Panc1 (cell line): ENCODE measurements around the gene NPPA. TPM values are rescaled to one million over a fixed set of nuclear protein-coding genes. Genes with fewer than 3 reads are reported as not detected.

Source experiments
- ATAC-seq: fragments of 200-7000 bp; cut with Tn5 transposase; 2 replicates; pipeline ENCODE4 v1.9.1; 2020; ENCODE audit warnings: mild to moderate bottlenecking, moderate library complexity
- BruUV-seq: library from RNA; stranded (reverse); fragments of 400-500 nt; replicated peaks from 2 replicates; lab custom pipeline; 2021; lab: Mats Ljungman, UMichigan
- CTCF ChIA-PET: fragments of 300-600 bp; sonication (Branson Sonifier 250); formaldehyde crosslinking; loops from one replicate; lab custom pipeline; 2022; ENCODE audit warnings: antibody characterized with exemption; lab: Charles Lee
- POLR2A ChIA-PET: fragments of 300-600 bp; sonication (Branson Sonifier 250); formaldehyde crosslinking; loops from one replicate; lab custom pipeline; 2022; ENCODE audit warnings: antibody characterized with exemption; lab: Charles Lee
- DNase-seq: peaks from one replicate; pipeline ENCODE4 v3.0.0-alpha.2; 2010; ENCODE audit warnings: low read depth, low spot score
- H3K27ac ChIP-seq: 2 replicates; pipeline ENCODE4 v1.5.1; 2011; ENCODE audit warnings: mild to moderate bottlenecking, low read length, inconsistent platforms
- H3K27me3 ChIP-seq: fragments of 200-500 bp; sonication (Bioruptor generic); 2 replicates; pipeline ENCODE4 v1.6.0; 2014; ENCODE audit warnings: low read length, inconsistent platforms; ENCODE audit not compliant: control insufficient read depth, insufficient read depth
- H3K36me3 ChIP-seq: fragments of 200-500 bp; sonication (Bioruptor generic); 2 replicates; pipeline ENCODE4 v1.5.1; 2014; ENCODE audit warnings: inconsistent platforms, mild to moderate bottlenecking, low read length, moderate library complexity; ENCODE audit not compliant: control insufficient read depth, insufficient read depth
- H3K4me1 ChIP-seq: 2 replicates; pipeline ENCODE4 v1.5.1; 2011; ENCODE audit warnings: inconsistent platforms, mild to moderate bottlenecking, low read length, moderate library complexity; ENCODE audit not compliant: control insufficient read depth, insufficient read depth
- H3K4me3 ChIP-seq, 2 experiments: 2 replicates each; pipeline ENCODE4 v1.5.1; 2011 to 2012; ENCODE audit warnings: low read depth in 2 of 2, low read length in 2 of 2, mild to moderate bottlenecking in 2 of 2, inconsistent platforms in 1 of 2, moderate library complexity in 1 of 2
- H3K9me3 ChIP-seq: fragments of 200-500 bp; sonication (Bioruptor generic); 2 replicates; pipeline ENCODE4 v1.5.1; 2014; ENCODE audit warnings: low read depth, mild to moderate bottlenecking, inconsistent platforms, low read length, moderate library complexity; ENCODE audit not compliant: control insufficient read depth, insufficient read depth
- POLR2AphosphoS5 ChIP-seq: IDR thresholded peaks from 2 replicates; pipeline ENCODE4 v1.6.1; 2012; ENCODE audit warnings: mild to moderate bottlenecking, low read depth, low read length, moderate library complexity
- SIN3A ChIP-seq: IDR thresholded peaks from 2 replicates; pipeline ENCODE4 v1.6.1; 2012; ENCODE audit warnings: low read depth, mild to moderate bottlenecking, low read length, moderate library complexity, borderline replicate concordance; ENCODE audit not compliant: insufficient read depth
- TCF7L2 ChIP-seq: IDR thresholded peaks from 2 replicates; pipeline ENCODE4 v1.6.1; 2011; ENCODE audit warnings: mild to moderate bottlenecking, low read depth, low read length, inconsistent platforms
- in situ Hi-C: cut with HindIII; loops from 2 replicates; pipeline ENCODE4 v1.10.0; 2016; ENCODE audit warnings: low sequenced_read_pairs, low pct_unique_long_range_greater_than_20kb
- intact Hi-C: fragments of 100-400 bp; cut with micrococcal nuclease; formaldehyde crosslinking; loops from one replicate; pipeline ENCODE4 v1.10.0; 2022; ENCODE audit not compliant: unreplicated experiment
- total RNA-seq: library from RNA; stranded (reverse); gene quantifications from one replicate; pipeline ENCODE4 v1.2.1, GENCODE V29; 2021; ENCODE audit not compliant: unreplicated experiment
- TF ChIP-seq, protein P1 (sequence below): fragments of 450-650 bp; IDR thresholded peaks from 2 replicates; pipeline ENCODE4 v1.5.1; 2017; ENCODE audit warnings: mild to moderate bottlenecking
- TF ChIP-seq, protein P2 (sequence below), 2 experiments: IDR thresholded peaks; 2 replicates each; pipeline ENCODE4 v1.6.1; 2011 to 2012; ENCODE audit warnings: low read depth in 2 of 2, control low read depth in 1 of 2, low read length in 1 of 2, mild to moderate bottlenecking in 1 of 2, moderate library complexity in 1 of 2; ENCODE audit not compliant: insufficient read depth in 1 of 2

Gene NPPA
- total RNA-seq, 1 experiment from 2014 or later = not detected

DNA sequence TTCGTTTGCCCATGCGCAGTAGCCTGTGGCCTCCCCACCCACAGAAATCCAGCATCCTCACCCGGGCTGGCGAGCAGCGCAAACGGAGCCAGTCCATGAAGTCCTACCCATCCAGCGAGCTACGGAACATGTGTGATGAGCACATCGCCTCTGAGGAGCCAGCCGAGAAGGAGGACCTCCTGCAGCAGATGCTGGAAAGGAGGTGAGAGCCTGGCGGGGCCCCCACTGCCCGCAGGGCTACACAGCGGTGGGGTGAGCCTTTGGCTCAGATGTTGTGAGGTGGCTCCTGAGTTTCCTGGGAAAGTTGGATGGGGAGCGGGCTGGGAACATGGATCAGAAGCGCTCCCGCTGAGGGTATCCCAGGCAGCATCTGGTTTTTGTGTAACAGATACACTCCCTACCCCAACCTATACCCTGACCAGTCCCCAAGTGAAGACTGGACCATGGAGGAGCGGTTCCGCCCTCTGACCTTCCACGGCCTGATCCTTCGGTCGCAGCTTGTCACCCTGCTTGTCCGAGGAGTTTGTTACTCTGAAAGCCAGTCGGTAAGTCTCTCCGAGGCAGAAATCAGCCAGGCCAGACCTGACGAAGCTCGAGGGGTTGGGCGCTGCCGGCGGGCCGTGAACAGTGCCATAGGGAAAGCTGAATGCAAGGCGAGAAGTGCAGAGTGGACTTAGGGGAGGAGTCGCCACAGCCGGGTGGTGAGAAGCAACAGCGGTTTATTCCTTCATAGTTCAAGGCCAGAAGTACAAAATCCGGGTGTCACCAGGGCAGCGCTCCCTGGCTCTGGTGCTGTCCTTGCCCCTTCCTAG is 10.4 kb downstream of the NPPA start:
- no TSS peak for BruUV-seq
- in situ Hi-C loops = no loop called here
- no peak for ATAC-seq
- no peak for DNase-seq
- ChIA-PET POLR2A (interaction anchor here (1.7 kb wide), 1 partner anchor 71 kb away, joined by 5 read pairs; no protein-coding TSS in a partner anchor), CTCF (interaction anchor here (0.5 kb wide), 1 partner anchor 15 kb away, joined by 3 read pairs; no protein-coding TSS in a partner anchor)
- no peaks in the 10 kb centered on the region for H3K4me1 ChIP-seq
- H3K9me3 ChIP-seq = no peaks in the 10 kb centered on the region
- no peak for TF ChIP-seq POLR2AphosphoS5
- TF ChIP-seq, protein P1, sequence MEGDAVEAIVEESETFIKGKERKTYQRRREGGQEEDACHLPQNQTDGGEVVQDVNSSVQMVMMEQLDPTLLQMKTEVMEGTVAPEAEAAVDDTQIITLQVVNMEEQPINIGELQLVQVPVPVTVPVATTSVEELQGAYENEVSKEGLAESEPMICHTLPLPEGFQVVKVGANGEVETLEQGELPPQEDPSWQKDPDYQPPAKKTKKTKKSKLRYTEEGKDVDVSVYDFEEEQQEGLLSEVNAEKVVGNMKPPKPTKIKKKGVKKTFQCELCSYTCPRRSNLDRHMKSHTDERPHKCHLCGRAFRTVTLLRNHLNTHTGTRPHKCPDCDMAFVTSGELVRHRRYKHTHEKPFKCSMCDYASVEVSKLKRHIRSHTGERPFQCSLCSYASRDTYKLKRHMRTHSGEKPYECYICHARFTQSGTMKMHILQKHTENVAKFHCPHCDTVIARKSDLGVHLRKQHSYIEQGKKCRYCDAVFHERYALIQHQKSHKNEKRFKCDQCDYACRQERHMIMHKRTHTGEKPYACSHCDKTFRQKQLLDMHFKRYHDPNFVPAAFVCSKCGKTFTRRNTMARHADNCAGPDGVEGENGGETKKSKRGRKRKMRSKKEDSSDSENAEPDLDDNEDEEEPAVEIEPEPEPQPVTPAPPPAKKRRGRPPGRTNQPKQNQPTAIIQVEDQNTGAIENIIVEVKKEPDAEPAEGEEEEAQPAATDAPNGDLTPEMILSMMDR = no peak
- TF ChIP-seq, protein P2, sequence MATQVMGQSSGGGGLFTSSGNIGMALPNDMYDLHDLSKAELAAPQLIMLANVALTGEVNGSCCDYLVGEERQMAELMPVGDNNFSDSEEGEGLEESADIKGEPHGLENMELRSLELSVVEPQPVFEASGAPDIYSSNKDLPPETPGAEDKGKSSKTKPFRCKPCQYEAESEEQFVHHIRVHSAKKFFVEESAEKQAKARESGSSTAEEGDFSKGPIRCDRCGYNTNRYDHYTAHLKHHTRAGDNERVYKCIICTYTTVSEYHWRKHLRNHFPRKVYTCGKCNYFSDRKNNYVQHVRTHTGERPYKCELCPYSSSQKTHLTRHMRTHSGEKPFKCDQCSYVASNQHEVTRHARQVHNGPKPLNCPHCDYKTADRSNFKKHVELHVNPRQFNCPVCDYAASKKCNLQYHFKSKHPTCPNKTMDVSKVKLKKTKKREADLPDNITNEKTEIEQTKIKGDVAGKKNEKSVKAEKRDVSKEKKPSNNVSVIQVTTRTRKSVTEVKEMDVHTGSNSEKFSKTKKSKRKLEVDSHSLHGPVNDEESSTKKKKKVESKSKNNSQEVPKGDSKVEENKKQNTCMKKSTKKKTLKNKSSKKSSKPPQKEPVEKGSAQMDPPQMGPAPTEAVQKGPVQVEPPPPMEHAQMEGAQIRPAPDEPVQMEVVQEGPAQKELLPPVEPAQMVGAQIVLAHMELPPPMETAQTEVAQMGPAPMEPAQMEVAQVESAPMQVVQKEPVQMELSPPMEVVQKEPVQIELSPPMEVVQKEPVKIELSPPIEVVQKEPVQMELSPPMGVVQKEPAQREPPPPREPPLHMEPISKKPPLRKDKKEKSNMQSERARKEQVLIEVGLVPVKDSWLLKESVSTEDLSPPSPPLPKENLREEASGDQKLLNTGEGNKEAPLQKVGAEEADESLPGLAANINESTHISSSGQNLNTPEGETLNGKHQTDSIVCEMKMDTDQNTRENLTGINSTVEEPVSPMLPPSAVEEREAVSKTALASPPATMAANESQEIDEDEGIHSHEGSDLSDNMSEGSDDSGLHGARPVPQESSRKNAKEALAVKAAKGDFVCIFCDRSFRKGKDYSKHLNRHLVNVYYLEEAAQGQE (IDR thresholded peaks at IDR 0.05; ENCODE audit: insufficient read depth in 1 of 2, low read depth in 2 of 2, low read length in 1 of 2) = no peak
- TF ChIP-seq TCF7L2 = no peak
- no peak for TF ChIP-seq SIN3A
- no peak overlapping the region for H3K4me3 ChIP-seq
- H3K36me3 ChIP-seq = peaks cover 14% of the 10 kb centered on the region
- no peak overlapping the region for H3K27ac ChIP-seq
- intact Hi-C loops = no loop called here
- H3K27me3 ChIP-seq = no peaks in the 10 kb centered on the region

DNA sequence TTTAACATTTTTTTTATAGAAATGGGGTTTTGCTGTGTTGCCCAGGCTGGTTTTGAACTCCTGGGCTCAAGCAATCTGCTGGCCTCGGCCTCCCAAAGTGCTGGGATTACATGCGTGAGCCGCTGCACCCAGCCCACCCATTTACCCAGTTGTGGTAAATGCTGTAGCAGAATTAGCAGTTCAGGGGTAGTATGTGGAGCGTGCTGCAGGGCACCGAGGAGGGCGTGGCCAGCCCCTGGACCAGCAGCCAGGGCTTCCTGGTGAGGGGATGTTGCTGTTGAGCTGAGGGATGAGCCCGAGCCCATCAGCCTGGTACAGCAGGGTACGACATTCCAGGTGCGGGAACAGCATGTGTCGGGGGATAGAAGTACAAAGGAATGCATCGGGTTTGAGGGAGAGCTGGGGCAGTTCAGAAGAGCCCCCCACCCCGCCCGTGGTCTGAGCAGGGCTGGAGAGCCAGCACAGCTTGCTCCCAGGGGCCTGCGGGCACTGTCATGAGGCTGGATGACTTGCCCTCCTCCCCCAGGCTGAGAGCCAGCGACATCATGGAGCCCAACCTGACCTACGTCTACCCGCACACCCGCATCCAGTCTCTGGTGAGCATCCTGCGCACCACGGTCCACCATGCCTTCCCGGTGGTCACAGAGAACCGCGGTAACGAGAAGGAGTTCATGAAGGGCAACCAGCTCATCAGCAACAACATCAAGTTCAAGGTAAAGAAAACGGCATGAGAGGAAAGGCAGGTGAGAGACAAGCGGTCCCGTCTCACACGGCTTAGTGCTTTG is 11.9 kb downstream of the NPPA start:
- H3K9me3 ChIP-seq = no peaks in the 10 kb centered on the region
- BruUV-seq = no TSS peak
- CTCF ChIA-PET = no interaction called here
- ATAC-seq = no peak
- intact Hi-C loops = no loop called here
- no peak for DNase-seq
- H3K4me1 ChIP-seq = no peaks in the 10 kb centered on the region
- H3K27ac ChIP-seq = no peak overlapping the region
- POLR2A ChIA-PET = interaction anchor here (1.2 kb wide), 1 partner anchor 69 kb away, joined by 4 read pairs; no protein-coding TSS in a partner anchor
- H3K4me3 ChIP-seq = no peak overlapping the region
- in situ Hi-C loops = no loop called here
- no peaks in the 10 kb centered on the region for H3K27me3 ChIP-seq
- TF ChIP-seq, protein P2 (IDR thresholded peaks at IDR 0.05; ENCODE audit: insufficient read depth in 1 of 2, low read depth in 2 of 2, low read length in 1 of 2) = no peak
- TF ChIP-seq, protein P1 = no peak
- no peak for TF ChIP-seq SIN3A
- no peak for TF ChIP-seq TCF7L2
- TF ChIP-seq POLR2AphosphoS5 = no peak
- H3K36me3 ChIP-seq = peaks cover 7% of the 10 kb centered on the region
